ENCODE results near the gene HID1.

GRCh38 chr17:74921769-74922168, 50.8 kb downstream of the HID1 start:
- TF ChIP-seq EZH2 (IDR thresholded peaks at IDR 0.05; ENCODE audit: insufficient read depth, low read length) (no peak), CTCF (IDR thresholded peaks at IDR 0.05; ENCODE audit: insufficient read depth, low read depth, low read length) (no peak)
